ENCODE results near the gene HOXA6.
A peak's percentile ranks its signal among the peaks of the same experiment; 100 is the strongest.

Gene HOXA6

DNA sequence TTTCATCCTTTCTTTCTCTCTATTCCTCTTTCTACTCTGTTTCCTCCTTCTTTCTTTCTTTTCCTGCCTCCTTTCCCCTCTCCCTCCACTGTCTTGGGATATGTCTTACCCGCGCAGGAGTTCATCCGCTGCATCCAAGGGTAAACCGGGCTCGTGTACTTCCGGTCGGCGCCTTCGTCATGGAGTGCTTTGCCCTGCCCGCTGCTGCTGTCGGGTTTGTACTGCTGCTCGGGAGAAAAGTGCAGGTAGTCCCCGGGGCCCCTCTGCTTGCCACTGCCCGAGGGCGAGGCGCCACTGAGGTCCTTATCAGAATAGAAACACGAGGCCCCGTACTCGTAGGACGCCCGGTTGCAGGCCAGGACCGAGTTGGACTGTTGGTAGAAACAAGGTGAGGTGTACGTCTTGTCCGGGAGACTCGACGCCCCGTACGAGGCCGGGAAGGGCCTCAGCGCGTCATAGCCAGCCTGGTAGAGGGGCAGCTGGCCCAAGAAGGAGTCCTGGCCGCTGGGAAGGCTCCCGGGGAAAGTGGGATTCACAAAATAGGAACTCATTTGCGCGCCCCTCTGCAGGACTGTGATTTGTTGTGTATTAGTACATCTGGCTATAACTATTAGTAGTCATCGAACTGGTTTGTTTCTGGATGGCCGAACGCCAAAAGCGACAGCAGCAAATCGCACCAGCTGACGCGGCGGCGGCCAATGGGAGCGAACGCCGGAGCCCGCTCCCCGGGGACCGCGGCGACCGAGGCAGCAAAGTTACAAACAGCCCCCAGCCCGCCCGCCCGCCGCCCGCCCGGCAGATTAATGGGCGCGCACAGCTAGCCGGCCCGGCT is at the start of gene HOXA6:
Gene HOXA6 (minus strand): TSS at position 576 of the 832 bp plus-strand sequence. CDS start 25 bp downstream, at position 551.
- no peak for DNase-seq (ENCODE audit: low read depth)

DNA sequence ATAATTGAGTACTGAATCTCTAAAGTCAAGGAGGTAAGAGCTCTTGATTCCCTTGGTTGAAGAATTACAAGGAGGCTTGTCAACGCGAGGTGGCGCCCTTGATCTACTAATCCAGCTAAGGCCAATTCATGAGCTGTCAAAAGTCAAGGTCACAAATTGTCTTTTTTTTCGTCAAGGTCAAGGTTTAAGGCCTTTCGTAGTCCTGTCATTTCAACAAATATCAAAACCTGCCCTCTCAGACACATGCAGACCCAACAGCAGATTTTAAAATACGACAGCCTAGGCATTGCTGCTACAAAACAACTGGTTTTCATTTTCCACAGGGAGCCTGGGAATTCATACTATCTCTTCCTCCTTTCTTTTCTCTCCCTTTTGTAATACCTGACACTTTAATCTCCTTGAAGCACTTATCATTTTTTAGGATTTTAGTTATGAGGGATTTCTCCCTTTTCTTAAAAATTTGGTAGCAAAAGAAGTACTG is 48.8 kb upstream of the HOXA6 start:
- peak; percentile 80 for DNase-seq (ENCODE audit: low read depth)

DNA sequence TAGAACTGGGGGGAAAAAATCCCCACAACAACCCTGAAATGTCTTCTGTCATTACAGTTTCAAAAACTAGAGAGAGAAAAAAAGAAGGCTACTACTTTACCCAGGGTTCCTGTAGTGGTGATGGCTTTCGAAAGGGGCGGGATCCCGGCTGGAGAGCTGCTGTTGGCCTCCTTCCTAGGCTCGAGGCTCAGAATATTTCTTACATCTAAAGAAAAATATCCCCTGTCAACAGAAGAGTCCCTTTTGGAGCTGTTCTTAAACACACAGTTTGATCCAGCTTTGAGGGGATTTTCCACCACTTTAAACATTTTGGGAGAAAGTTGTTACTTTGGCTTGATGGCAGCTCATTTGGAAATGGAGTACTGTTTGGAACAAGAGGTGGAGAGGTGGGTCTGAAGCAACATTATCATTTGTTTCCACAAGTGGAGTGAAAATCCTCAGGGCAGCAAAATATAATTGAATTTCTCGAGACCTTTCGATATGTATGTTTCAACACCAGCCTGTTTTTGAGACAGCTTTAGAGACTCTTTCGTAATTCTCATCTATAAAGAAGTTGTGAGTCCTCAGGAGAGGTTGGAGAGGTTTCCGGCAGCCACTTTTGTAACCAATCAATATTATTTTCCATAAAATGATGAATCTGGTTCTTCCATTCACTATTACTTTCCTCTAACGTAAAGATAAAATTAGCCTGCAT is 47.3 kb upstream of the HOXA6 start:
- no peak for DNase-seq (ENCODE audit: low read depth)

DNA sequence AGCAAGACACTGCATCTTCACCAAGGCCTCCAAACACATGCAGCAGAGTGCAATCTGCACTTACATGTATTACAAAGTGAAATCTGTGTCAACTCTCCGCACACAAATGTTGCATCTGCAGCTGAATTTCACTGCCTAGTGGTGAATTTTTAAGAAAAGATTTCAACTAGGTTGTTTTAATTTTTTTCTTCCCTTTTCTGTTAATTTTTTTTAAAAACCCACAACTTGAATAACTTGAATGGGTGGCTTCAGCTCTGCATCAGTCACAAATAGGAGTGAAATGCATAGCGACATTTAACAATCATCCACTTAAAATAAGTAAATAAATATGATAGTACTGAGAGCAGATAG is 46.4 kb upstream of the HOXA6 start:
- DNase-seq (ENCODE audit: low read depth) = no peak

DNA sequence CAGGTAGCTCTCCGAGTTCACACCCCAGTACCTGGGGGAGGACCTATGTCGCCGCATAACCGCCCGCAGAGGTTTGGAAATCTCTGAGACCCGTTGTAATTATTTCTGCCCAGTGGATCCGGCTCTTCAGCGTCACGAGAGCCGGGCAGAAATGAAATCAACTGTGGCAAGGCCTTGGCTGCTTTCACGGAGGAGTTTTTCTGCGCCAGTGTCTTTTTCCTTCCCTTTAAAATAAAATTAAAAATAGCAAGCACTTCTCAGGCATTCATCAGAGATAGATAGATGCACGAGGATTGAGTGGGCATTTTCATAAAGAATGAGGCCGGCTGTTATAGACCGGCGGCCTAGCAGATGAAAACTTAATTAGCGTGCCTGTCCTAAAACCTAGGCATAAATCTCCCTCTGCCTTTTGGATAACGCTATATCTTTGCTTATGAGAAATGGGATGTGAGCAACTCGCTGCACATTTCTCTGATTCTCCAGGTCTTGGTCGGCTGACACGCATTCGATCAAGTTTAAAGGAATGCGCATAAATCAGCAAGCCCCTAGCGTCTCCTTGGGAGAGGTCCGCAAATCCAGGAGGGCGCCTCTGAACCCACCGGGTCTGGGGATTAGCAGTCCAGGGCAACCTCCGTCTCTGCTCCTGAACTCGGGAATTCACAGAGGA is 45.9 kb upstream of the HOXA6 start:
- no peak for DNase-seq (ENCODE audit: low read depth)

DNA sequence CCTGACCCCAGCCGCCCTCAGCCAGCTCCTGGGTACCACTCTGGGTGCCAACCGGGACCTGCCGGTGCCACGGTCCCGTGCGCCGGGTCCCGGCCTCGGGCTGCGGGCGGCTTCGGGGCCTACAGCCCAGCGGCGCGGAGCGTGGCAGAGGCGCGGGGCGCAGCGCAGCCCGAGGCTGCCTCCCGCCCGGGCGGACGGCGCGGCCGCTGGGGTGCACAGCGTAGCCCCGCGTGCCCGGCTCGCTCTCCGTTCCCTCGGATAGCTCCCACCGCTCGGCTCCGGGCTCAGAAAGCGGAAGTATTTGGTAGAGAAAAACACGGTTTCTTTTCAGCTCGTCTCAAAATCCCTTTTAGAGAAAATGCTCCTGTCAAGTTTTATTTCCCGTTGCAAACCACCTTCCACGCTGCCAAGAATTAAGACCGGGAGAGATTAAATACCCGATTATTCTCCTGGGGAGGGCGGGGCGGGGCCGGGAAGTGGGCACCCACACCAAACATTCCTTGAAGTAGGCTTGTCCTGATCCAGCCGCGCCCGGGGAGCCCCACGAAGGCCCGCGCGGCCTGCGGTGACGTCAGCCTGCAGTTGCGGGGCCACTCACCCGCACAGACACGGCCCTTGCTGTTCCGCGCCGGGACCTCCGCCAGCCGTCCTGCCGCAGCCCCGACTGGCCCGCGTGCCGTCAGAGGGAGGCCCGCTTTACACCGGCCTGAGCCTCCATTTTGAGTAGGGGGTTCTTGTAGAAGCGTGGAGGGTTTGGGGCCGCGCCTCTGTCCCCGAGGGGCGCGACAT is 45.2 kb upstream of the HOXA6 start:
- DNase-seq (ENCODE audit: low read depth) = no peak

DNA sequence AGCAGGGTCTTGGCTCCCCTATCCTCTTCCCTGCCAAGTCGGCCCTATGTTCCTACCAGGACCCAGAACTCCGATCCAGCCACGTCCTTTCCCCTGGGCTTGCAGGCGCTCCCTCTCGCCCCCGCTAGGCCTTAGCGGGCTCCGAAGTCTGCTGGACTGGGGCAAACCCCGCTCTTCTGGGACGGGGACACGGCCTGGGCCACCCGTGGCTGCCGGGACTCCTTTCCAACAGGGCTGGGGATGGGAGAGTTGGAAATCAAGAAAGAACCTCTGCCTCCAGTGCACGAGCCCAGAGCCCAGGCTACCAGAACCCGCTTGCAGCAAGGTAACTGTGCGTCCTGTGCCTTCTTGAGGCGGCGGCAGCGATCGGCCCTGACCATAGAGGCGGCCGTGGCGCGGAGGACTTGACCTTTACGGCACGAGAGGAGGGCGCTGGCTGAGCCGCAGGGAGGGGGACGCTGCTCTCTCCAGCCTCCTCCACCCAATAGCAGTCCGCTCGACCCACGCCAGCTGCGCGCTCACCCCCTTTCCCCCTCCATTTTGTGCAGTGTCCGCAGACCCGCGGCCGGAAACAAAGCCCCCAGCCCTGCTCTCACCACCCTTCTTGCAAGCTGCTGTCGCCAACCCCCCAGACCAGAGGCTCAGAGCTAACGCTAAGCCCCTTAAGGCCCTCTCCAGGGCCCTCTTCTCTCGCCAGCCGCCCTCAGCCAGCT is 44.4 kb upstream of the HOXA6 start:
- DNase-seq (ENCODE audit: low read depth) = no peak

DNA sequence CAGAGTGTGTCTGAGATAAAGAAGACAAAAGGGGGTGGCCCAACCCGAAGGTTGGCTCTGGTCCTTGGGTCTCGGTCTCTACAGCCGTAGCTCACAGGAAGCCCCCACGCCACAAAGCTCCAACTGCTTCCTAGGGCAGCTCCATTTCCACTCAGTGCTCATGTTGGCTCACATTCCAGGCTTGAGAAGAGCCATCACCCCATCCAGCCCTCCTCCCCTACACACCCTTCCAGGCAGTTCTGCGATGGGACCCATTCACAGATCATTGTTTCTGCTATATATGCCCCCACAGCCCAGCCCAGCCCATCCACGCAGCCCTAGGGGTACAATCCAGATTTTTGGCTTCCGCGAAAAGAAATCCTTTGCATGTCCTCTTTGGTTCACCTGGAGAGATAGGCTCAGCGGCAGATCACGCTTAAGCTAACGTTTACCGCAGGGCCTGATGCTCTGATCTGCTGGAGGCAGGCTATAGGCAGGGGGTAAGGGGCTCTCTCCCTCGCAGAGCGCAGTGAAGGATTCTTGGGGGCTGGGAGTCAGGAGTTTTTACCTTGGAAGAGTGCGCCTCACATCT is 43.7 kb upstream of the HOXA6 start:
- DNase-seq (ENCODE audit: low read depth) = no peak

DNA sequence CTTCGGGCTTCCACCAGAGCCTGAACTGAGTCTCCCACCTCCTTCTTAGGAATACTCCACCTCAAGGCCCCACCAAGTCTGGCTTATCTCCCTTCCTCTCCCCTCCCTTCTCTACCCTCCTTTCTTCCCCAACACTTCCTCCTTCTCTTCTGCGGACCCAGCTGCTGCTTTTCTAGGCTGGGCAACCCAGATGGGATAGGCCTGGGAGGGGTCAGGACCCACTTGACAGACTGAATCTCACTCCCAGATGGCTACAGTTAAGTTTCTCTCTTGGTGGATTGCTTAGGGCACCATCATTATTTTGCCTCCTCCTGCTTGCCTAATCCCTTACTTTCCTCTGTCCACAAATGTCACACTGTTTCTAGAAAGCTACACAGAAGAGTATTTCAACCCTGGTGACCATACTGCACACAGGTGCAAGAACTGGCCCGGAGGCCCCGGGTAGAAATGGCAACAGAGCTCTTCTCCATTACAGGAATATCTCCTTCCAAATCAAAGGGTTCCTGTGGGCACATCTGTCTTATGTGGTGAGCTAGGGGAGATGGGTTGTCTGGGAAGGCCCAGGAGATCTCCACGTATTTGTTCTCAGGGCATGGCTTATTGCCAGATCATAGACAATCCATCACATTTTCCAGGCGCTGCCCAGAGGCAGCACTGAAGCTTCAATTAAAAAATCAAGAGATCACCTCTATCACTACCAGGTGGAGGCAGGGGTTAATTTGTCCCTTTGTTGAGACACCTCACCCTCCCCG is 42.6 kb upstream of the HOXA6 start:
- no peak for DNase-seq (ENCODE audit: low read depth)

DNA sequence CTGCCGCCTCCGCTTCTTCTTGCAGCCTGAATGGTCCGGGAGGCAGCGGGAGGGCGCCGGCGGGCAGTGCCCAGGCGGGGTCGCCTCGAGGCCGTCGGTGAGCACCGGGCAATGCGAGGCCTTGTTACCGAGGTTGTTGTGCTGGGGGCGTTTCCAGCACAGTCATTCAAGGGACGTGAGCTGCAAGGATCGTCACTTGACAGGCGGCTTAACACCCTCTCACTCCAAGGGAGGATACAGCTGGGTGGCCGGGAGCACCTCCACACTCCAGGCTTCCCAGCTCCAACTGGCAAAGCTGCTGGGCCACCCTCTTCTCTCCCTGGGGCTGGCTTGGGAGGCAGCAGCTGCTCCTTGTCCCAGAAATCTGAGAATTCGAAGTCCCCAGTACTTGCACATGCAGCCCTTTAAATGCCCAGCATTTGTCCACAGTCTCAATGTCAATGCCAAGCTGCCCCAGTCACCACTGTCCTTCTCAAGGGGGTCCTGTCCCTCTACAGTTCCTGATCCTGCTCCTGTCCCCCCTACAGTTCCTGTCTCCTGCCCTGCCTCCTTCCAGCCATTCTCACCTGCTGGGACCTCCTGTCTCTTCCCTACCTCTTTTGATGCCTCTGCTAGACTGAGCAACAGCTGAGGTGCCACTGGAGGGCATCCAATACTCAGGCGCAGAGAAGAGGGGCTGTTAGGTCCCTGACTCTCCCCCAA is 41.9 kb upstream of the HOXA6 start:
- DNase-seq (ENCODE audit: low read depth) = no peak

DNA sequence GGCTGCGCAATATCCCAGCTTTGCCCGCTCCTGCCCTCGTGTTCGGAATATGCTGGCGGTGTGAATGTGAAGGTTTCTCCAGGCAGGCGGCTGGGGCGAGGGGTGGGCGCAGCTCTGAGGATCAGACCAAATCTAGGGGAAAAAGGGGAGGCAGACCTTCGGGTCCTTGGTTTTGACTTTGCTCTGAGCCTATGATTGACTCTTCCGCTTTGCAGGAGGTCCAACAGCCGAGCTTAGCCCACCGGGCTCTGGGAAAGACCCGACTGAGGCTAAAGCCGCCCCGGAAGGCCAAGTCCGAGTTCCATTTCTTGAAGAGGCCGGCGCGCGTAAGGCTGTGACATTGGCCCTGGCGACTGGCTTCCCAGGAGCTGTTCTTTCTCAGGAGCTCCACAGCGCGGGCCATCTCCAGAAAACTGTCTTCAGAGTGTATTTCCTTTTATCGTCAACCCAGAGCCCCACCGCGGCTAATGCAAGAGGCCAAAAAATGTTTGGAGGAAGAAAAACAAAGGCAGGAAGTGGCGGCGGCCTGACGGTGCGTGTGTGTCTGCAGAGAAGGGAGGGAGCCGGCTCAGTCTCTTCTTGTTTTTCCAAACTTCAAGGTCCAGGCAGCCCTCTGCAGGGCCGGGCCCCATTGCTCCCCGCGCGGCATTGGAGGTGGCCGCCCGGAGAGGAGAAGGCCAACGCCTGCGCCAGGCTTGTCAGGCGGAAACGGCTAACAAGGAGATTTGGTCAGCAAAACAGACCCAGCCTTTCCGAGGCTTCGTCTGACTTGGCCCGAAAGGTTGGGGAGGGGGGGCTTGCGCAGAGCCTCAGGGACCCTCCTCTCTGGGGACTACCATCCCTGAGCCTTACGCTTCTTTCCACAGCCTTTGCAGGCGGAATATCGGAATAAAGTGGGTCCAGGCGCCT is 41.1 kb upstream of the HOXA6 start:
- DNase-seq (ENCODE audit: low read depth) = no peak

DNA sequence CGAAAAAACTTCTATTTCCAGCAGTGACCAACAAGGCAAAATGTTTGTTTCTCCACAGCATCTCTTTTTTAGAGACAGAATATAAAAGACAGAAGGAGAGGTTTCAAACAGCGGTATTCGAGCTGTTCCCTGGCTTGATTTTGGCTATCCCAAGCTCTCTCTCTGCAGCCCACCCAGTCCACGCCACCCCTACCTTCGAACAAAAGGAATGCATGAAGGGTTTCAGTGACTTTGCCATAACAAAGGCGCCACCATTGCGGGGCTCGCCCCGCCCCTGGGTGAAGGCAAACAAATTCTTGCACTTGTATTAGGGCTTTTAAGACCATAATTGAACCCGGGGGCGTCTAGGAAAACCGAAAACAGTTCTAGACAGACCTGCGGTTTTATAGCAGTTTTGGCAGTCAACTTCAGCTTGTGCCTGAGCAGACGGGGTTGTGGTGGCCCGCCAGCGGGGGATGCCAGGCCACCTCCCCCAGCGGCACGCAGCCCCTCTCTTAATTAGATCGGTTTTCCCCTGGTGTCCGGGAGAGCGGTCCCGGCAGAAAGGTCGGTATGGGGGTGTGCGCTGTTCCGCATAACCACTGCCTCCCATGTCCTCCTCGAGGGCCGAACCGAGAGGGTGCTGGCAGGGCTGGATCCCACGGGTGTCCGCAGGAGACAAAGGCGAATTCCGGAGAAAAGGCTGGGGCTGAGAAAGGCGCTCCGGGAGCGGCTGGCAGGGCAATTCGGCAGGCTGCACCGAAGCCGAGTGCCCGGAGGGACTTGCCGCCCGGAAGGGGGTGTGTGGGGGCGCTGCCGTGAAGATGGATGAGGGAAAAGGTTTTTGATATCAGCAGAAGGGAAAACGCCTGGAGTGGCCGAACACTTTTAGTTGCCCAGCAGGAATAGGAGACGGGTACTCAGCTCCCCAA is 40.2 kb upstream of the HOXA6 start:
- no peak for DNase-seq (ENCODE audit: low read depth)

DNA sequence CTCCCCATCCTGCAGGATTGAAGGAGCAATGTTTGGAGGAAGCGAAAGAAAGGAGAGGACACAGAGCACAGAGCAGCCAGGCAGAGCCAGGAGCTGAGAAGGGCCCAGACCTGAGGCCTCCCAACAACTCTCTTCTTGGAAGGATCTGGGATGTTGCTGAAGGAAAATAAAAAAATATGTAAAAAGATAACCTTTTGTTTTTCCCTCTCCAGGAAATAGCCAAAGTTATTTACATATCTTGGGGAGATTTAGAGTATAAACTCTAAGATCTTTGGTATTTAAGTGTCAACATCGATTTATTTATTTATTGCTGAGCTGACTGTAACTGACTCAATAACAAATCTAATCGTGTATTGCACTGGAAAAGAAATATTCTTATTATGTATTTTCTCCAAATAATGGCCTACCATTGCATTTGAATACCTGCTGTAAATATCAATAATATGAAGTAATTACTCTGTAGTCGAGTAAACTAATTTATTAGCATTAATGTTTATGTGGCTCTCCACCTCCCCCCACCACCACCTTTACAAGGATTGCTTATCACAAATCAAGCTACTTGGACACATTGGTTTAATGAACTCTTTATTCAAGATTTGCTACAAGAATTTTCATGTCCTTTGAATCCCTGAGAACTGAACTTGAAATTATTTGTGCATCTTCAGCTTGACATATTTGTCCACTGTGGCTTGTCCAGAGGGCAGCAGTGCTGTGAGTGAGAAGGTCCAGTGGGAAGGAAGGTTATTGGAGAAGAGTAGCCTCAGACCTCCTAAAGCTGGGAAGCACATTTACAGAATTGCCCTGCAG is 39.3 kb upstream of the HOXA6 start:
- no peak for DNase-seq (ENCODE audit: low read depth)

DNA sequence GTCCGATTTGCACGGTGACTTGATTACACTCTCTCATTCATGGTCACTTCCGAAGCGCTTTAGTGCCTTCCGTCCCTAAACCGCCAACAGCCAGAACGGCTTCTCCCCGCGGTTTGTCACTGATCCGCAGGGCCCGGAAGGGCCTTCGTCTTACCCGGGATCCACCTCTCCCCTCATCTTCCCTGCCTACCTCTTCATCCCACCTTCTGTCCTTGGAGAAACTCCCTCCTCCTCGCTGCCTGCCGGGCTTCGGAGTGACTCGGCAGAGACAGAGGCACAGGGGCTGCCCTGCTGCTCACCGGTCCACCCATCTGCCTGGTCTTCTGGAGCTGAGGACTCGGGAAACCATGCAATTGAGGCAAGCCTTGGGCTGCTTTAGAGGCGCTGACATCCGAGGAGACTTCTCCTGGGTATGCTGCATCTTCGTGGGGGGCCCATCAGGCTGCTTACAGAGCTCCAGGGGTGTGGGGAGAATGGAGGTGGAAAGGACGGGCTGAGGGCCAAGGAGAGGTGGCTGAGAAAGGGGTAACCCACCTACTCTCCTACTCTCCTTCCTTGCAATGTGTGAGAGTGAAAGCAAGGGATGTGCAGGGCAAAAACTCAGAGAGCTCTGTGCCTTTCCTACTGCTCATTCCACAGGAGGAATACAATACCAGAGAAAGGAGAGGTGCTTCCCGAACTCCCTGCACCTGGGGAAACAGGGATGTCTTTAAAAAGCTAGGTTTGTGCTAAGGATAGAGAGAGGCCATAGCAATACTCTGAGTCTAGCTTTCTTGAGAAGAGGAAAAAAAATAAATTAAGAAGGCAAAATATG is 38.5 kb upstream of the HOXA6 start:
- DNase-seq (ENCODE audit: low read depth) = no peak

DNA sequence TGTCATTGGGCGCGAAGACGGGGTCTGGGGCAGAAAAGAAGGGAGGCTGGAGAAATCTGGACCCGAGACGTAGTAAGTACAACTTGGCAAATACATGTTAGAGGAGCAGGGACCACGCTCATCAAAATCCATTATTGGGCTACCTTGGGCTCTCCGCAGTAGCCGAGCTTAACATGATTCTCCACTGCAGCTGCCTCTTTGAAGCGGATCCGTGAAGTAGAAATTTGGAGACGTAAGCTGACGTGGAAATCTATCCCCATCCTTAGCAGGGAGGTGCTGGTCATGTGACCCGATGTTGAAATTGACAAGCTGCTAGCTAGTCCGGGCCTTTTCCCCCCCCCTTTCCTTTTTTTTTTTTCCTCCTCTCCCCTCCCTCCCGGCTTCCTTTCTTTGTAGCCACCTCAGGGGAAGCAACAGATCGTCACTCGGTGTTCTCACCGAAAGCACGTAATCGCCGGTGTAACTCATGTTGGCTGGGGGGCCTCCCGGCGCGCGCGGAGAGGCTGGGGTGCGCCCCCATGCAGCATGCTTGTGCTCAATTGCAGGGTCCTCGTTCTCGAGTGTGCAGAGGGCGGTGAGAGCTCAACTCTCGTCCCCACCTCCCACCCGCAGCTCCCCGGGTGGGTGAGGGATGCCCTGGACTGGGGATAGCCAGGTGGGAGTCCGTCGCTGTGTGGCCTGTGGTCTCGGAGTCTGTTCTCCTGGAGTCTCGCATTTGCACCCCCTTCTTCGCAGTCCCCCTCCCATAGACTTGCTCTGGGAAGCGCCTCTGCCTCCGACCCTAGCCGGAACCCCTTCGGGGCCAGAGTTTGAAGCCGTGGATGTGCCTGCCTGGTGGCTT is 37.7 kb upstream of the HOXA6 start, which contains the start of gene HOXA11:
Gene HOXA11 (minus strand): TSS at position 220 of the 841 bp plus-strand sequence. CDS start 88 bp downstream, at position 132.
- DNase-seq (ENCODE audit: low read depth) = no peak
